ENCODE results near the gene ZNF485. TPM values are rescaled to one million over a fixed set of nuclear protein-coding genes. Genes with fewer than 3 reads are reported as not detected.

The ZNF485 gene
- total RNA-seq, 1 experiment from 2014 or later = 1.2 TPM

GRCh38 chr10:43667317-43667731 is 61.1 kb downstream of the ZNF485 start:
- ChIA-PET CTCF (no interaction called here), POLR2A (ENCODE audit: unreplicated experiment) (no interaction called here)
- H3F3A ChIP-seq (ENCODE audit: low read length, unreplicated experiment) = no peaks in the 10 kb centered on the region
- no peaks in the 10 kb centered on the region for H4K20me1 ChIP-seq (ENCODE audit: low read length)
- no peak overlapping the region for H3K4me3 ChIP-seq (ENCODE audit: low read length)
- H3K36me3 ChIP-seq (ENCODE audit: low read depth, low read length) = no peaks in the 10 kb centered on the region
- no peak for ATAC-seq
- intact Hi-C loops (cut with micrococcal nuclease) = no loop called here
- H3K27ac ChIP-seq (ENCODE audit: low read length) = no peak overlapping the region
- TF ChIP-seq EZH2 (IDR thresholded peaks at IDR 0.05; ENCODE audit: low read length, unreplicated experiment) (no peak), EZH2phosphoT487 (IDR thresholded peaks at IDR 0.05; ENCODE audit: borderline replicate concordance, low read length) (no peak), CTCF (conservative IDR thresholded peaks at IDR 0.05; ENCODE audit: low read depth, low read length) (no peak)
- peaks cover 3% of the 10 kb centered on the region; the same call in 1 of the 2 replicates for H3K27me3 ChIP-seq (ENCODE audit: low read length)
- DNase-seq = no peak
- H3K4me1 ChIP-seq (ENCODE audit: insufficient read depth, low read length) = no peaks in the 10 kb centered on the region
- H3K4me2 ChIP-seq (ENCODE audit: low read length) = no peak overlapping the region
- H3K9me3 ChIP-seq (ENCODE audit: low read length) = no peaks in the 10 kb centered on the region
- BruUV-seq (replicated peaks) = no TSS peak
- H2AFZ ChIP-seq (ENCODE audit: low read length) = no peak overlapping the region
- no peaks in the 10 kb centered on the region for H3K79me2 ChIP-seq (ENCODE audit: low read length)
- H3K9ac ChIP-seq (ENCODE audit: low read length) = no peak overlapping the region
- H3K9me2 ChIP-seq (replicated peaks; ENCODE audit: low read length) = no peaks in the 10 kb centered on the region

Other genes with a start within 250 kb of the ZNF485 start
- gene FXYD4, start 234.8 kb upstream of the ZNF485 start, total RNA-seq (2014; rRNA removed) = not detected in 2 replicates
- gene HNRNPF, start 197.3 kb upstream of the ZNF485 start, total RNA-seq (2014; rRNA removed) = 417 and 421 TPM in 2 replicates
- 7.0 and 9.4 TPM in 2 replicates for gene ZNF487, start 169.3 kb upstream of the ZNF485 start, total RNA-seq (2014; rRNA removed)
- gene ZNF239, start 31.8 kb upstream of the ZNF485 start, total RNA-seq (2014; rRNA removed) = 8.5 and 9.7 TPM in 2 replicates
- 14.3 and 16.7 TPM in 2 replicates for gene ZNF32, start 42.4 kb downstream of the ZNF485 start, total RNA-seq (2014; rRNA removed)

Measured in PC-3 (cell line).